GM19099 (cell line): ENCODE data around the gene DNLZ.

ENCODE experiments used
- POLR2A ChIP-seq: IDR thresholded peaks from 3 replicates; pipeline ENCODE4 v1.6.1; 2011; ENCODE audit warnings: low read depth; ENCODE audit not compliant: insufficient read length; ENCODE audit errors: extremely low read depth

DNLZ gene

DNA sequence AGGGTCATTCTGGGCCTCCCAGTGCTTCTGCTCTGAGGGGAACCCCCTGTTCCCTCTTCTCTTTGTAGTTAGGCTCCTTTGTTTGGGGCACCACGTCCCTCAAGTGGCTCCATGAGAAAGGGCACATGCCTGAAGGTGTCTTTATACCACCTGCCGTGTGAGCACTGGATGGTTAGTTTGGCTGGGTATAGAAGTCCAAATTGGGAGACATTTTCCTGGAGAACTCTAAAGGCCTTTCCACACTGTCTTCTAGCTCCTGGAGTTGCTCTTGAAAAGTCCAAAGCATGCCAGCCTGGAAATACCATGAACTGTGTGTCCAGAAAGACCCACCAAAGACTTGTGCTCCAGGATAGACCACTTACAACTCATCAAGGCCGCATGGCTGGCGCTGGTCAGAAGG is 48.6 kb downstream of the DNLZ start:
- TF ChIP-seq POLR2A = no peak

DNA sequence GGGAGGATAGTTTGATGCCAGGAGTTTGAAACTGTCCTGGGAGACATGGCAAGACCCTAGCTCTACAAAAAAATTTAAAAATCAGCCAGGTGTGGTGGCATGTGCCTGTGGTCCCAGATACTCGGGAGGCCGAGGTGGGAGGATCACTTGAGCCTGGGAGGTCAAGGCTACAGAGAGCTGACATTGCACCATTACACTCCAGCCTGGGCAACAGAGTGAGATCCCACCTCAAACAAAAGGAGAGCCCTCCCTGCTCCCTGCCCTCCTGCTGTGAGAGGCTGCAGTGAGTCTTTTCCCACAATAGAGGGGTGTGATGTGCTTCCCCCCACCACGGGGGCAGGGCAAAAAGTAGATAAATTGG is 49.5 kb downstream of the DNLZ start:
- TF ChIP-seq POLR2A = no peak

DNA sequence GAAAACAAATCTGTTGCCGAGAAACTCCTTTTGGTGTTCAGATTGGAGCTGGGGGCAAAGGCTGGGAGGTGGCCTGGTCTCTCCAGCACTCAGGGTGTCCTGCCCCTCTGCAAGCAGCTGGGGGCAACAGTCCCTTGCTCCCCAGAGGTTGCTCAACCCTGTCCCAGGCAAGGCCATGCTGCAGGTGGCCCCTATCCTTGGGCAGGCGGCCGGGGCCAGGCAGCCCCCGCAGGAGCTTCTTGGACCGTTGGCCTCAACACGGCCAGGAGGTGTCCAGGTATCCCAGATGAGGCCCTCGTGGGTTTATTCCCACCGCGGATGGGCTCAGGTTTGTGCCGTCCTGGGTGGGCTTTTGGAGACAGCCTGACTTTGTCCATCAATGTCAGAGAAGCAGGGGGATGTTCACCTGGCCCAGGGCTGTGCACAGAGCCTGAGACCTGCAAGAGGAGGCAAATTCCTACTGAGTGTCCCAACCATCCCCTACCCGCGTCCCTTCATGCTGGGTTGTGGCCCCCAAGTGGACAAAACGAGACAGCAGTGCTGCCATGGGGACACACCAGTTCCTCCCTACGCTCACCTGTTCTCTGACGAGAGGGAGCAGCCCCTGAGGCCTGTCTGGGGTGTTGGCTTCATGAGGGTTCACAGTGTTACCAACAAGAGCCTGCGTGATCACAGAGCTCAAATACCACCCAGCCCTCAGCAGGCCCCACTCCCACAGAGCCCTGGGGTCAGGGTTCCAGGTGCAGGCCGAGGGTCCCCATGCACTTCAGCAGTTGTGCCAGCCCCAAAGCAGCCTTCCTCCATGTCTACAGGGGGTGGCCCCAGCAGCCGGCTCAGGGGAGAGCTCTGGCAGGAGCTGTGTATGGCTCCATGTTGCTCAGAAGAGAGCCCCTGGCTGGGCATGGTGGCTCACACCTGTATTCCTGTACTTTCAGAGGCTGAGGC is 50.2 kb downstream of the DNLZ start:
- TF ChIP-seq POLR2A = no peak

DNA sequence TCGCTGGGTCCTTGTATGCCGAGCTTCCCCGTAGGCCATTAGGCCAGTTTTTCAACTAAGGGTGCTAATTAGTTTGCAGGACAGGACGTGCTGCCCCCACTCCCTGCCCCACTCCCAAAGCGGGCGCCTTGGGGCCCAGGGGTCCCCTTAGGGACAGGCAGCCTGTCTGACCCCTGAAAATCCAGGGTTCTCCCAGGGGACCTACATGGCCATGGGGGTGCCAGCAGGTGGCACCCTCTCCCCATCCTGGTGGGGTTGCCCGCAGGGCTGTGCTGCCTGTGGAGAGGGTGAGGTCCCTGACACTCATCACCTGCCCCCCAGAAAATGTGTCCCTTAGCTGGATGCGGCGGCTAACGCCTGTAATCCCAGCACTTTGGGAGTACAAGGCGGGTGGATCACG is 51.1 kb downstream of the DNLZ start:
- TF ChIP-seq POLR2A = no peak

DNA sequence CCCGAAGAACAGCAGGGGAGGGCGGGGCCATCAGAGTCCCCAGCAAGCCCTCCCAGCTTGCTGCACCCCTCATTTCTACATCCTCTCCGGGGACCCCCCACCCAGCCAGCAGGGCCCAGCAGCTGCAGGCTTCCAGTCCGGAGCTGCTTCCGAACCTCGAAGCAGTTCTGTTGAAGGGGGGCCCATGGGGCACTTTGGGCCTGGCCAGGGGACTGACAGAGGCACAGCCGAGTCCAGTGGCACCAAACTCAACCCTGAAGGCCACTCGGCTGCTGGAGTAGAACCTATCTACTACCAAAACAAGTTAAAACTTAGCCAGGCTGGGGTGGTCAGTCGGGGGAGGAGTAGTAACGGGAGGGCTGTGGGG is 51.6 kb downstream of the DNLZ start:
- no peak for TF ChIP-seq POLR2A

DNA sequence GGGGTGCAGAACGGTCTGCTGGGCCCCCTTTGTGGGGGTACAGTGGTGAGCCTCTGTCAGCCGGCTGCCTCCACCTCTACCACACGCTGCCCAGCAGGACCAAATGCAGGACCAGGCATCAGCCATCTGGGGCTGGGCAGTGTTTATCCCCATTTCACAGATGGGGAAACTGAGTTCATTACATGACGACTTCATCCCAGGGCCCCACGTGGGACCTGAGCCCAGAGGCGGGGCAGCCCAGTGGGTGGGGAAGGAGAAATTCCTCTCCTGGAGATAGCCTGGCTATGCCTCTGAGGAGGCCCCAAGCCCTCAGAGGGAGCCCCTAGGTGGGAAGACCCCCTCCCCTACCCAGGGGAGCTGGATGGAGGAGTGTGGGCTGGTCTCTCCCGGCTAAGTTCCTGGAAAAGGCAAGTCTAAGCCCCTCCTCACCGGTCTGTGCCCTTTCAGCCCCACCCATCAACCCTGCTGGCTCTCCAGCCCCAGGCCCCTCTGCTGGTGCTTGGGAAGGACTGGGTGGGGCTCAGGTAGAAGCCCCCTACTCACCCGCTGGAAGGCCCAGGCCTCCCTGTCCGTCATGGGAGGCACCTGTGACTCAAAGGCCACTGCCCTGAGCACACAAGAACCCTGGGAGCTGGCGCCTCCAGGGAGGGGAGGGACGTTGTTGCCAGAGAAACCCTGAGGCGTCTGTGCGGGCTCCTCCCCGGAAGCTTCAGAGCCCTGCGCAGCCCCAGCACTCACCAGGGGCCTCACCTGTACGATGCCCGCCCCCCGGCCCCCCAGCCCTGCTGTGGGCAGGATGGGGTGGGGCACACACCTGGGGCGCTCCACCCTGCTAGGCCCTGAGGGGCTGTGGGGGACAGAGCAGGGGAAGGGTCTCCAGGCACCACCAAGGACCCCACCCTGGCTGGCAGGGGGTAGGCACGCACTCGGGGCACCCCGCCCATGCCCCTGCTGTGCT is 52.2 kb downstream of the DNLZ start:
- TF ChIP-seq POLR2A = no peak

DNA sequence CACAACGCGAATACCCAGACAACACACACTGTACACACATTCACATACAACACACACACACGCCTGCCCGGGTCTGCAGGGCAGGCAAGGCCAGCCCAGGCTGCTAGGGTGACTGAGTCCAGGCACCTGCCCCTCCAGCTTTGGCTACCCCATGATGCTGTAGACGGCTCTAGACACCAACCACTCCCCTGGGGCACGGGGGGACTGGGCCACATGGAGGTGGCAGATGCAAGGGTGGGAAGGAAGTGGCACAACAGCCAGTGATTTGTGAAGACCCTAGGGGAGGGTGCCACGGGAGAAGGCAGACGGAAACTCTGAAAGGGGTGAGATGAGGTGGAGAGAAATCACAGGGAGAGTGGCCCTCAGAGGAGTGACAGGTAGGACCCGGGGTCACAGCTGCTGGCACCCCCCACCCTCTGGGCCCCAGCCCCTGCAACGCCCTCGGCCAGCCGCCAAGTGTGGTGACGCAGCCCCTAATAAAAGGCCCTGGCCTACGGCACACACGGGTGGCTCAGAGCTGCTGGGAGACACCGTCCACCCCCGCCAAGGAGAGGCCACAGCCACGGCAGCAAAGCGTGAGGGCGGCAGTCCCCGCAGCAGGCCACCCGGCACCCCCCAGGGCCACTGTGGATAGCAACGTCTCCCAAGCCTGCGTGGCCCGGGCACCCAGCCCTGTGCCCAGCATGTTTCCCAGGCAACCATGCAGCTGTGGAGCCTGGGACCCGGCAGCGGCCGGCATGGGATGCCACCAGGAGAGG is 53.1 kb downstream of the DNLZ start:
- no peak for TF ChIP-seq POLR2A

DNA sequence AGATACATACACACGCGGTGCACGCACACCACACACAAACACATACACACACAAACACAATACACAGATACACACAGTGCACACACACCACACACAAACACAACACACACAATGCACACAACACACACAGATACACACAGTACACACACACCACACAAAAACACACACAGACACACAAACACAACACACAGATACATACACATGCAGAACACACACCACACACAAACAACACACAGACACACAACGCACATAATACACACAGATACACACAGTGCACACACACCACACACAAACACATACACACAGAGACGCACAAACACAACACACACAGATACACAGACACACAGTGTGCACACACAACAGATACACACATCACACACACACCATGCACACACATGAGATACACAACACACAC is 53.7 kb downstream of the DNLZ start:
- no peak for TF ChIP-seq POLR2A
